HEK293T (cell line): ENCODE measurements around the gene ART5.

ENCODE experiments used
- BHLHE40 ChIP-seq: fragments of 450-650 bp; IDR thresholded peaks from 2 replicates; pipeline ENCODE4 v1.6.1; 2016; ENCODE audit warnings: mild to moderate bottlenecking, moderate library complexity, borderline replicate concordance
- FOXA1 ChIP-seq: fragments of 450-650 bp; IDR thresholded peaks from 2 replicates; pipeline ENCODE4 v1.6.1; 2016; ENCODE audit warnings: mild to moderate bottlenecking
- FOXK2 ChIP-seq: fragments of 450-650 bp; IDR thresholded peaks from 2 replicates; pipeline ENCODE4 v1.6.1; 2016; ENCODE audit warnings: mild to moderate bottlenecking
- FOXM1 ChIP-seq: fragments of 450-650 bp; IDR thresholded peaks from 2 replicates; pipeline ENCODE4 v1.6.1; 2017; ENCODE audit warnings: mild to moderate bottlenecking, borderline replicate concordance

GRCh38 chr11:3665336-3666022 lies 23.7 kb upstream of the ART5 start:
- TF ChIP-seq FOXM1 (no peak), FOXK2 (no peak), BHLHE40 (no peak), FOXA1 (no peak)
